MV-4-11 (cell line): ENCODE data around the gene PRPF38B.
"Not testable (repeated sequence)": the region's sequence is repeated elsewhere in the genome, so short reads cannot be mapped to it uniquely, and the experiment has no call there.

Experiments used
- DNase-seq: peaks from one replicate; lab custom pipeline; 2025; lab: John Stamatoyannopoulos, UW

Gene PRPF38B

GRCh38 chr1:108679586-108680213, 12.4 kb upstream of the PRPF38B start:
- no peak for DNase-seq

GRCh38 chr1:108681701-108682100, 10.4 kb upstream of the PRPF38B start:
- not testable (repeated sequence) for DNase-seq

- no peak for DNase-seq
These were observed 6.6 kb upstream of the PRPF38B start for GRCh38 chr1:108685529-108685928.

GRCh38 chr1:108686614-108687313, 5.3 kb upstream of the PRPF38B start:
- DNase-seq: no peak

- DNase-seq: no peak
These were observed 775 bp upstream of the PRPF38B start for GRCh38 chr1:108691128-108691941.

GRCh38 chr1:108692724-108693655, 880 bp downstream of the PRPF38B start:
- DNase-seq: peak; percentile 55

- peak; percentile 15 for DNase-seq
These were observed 3.4 kb downstream of the PRPF38B start for GRCh38 chr1:108695535-108695934.

GRCh38 chr1:108699375-108700332, 7.5 kb downstream of the PRPF38B start:
- DNase-seq: peak; percentile 75

GRCh38 chr1:108701176-108701849, 9.2 kb downstream of the PRPF38B start:
- DNase-seq: no peak

GRCh38 chr1:108702109-108702508, 10.0 kb downstream of the PRPF38B start:
- not testable (repeated sequence) for DNase-seq

GRCh38 chr1:108703939-108704338, 11.8 kb downstream of the PRPF38B start:
- DNase-seq: no peak

GRCh38 chr1:108704496-108704895, 12.4 kb downstream of the PRPF38B start:
- no peak for DNase-seq

- DNase-seq: no peak
These were observed 14.5 kb downstream of the PRPF38B start for GRCh38 chr1:108706643-108707042.

- DNase-seq: no peak
These were observed 16.9 kb downstream of the PRPF38B start for GRCh38 chr1:108708691-108709660.

- no peak for DNase-seq
These were observed 20.6 kb downstream of the PRPF38B start, which contains the start of gene FNDC7 for GRCh38 chr1:108712606-108713150. FNDC7 (plus strand) TSS chr1:108712908; CDS start chr1:108712934, 26 bp downstream.

- no peak for DNase-seq
These were observed 23.8 kb downstream of the PRPF38B start for GRCh38 chr1:108715932-108716331.

- no peak for DNase-seq
These were observed 24.5 kb downstream of the PRPF38B start for GRCh38 chr1:108716437-108717230.
